NOMO-1 treated with DMSO at 0.1 percent for 48 hours (cell line): ENCODE measurements around the gene GNA14.
A peak's percentile ranks its signal among the peaks of the same experiment; 100 is the strongest.

Source experiments
- DNase-seq: peaks from one replicate; lab custom pipeline; 2025; ENCODE audit not compliant: unreplicated experiment; lab: John Stamatoyannopoulos, UW

The GNA14 gene

GRCh38 chr9:77455312-77455927 lies 192.7 kb downstream of the GNA14 start:
- peak; percentile 21 for DNase-seq

GRCh38 chr9:77454663-77455062 lies 193.5 kb downstream of the GNA14 start:
- no peak for DNase-seq

DNA sequence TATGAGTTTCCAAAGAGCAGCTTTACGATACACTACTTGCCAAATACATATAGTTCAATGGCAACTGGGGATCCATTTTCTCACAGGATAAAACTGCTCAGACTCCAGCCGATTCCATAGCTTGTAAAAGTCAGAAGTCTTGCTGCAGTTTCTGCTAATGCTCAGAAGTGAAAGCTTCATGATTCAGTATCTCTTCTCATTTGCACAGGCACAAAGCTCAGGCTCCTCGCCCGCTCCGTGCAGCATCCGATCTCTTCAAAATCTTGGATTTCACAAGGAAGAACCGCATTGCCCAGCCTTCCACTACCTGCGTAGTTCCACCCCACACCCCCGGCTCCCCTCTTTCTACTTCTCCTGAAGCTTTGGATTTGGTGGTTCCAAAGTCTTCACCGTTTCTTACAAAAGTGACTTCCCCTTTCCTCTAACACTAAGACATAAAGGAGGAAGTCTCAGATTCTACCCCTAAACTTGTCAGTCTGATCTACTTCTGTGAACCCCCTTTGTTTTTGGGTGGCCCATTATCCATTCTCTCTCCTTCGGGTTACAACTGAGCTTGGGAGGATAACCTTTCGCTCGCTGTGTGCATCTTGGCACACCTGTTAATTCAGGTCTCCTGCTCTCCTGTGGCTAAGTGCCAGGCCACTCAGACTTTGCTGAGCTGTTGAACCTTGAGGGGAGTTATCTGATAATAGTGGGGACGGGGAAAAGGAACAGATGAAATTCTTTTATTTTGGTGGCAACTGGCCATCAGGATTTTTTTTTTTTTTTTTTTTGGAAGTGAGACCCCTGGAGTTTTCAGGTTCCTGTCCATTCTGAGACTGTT lies 194.1 kb downstream of the GNA14 start:
- DNase-seq, result peak; percentile 57

GRCh38 chr9:77451507-77451906 lies 196.6 kb downstream of the GNA14 start:
- no peak for DNase-seq

- no peak for DNase-seq
Measured at GRCh38 chr9:77450085-77450475, 198.0 kb downstream of the GNA14 start.

DNA sequence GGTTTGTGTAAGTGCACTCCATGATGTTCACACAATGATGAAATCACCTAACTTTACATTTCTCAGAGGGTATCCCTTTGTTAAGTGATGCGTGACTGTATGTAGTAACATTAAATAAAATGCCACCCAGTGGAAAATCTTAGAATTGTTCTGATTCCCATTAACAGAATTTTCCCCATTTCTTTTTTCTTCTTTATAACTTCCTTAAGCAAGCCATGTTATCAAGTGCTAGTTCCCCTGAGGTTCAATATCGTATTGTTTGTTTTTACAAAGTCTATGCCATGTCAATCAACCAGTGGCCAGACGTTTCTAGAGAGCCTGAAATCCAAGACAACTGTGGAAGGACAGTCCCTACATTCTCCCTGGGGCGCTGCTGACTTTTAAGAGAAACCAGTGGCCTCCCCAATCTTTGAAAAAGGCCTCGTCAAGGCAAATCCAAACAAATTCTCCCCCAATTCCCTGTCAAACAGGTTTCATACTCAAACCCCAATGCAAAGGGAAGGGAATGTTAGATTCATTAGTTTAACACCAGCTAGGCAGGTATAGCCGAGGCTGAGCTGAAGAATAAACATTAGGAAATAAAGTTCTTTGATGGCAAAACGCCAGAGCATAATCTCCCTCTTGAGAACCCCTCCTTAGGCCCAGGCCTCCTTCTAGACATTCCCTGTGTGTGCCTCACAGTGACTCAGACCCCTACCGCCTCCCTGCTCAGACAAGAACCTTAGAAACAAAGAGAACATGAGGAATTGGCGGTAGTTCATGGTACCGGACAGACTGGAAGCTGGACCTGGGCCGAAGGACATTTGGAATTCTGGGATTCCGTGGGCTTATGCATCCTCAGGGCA lies 198.7 kb downstream of the GNA14 start:
- DNase-seq, result no peak

- no peak for DNase-seq
Measured at GRCh38 chr9:77447646-77448045, 200.5 kb downstream of the GNA14 start.

GRCh38 chr9:77442436-77442835 lies 205.7 kb downstream of the GNA14 start:
- no peak for DNase-seq

DNA sequence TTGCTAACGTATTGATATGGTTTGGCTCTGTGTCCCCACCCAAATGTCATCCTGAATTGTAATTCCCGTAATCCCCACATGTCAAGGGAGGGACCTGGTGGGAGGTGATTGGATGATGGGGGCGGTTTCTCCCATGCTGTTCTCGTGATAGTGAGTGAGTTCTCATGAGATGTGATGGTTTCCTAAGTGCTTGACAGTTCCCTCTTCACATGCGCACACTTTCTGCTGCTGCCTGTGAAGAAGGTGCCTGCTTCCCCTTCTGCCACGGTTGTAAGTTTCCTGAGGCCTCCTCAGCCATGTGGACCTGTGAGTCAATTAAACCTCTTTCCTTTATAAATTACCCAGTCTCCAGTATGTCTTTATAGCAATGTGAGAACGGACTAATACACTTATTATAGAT lies 207.0 kb downstream of the GNA14 start:
- DNase-seq, result peak; percentile 23

DNA sequence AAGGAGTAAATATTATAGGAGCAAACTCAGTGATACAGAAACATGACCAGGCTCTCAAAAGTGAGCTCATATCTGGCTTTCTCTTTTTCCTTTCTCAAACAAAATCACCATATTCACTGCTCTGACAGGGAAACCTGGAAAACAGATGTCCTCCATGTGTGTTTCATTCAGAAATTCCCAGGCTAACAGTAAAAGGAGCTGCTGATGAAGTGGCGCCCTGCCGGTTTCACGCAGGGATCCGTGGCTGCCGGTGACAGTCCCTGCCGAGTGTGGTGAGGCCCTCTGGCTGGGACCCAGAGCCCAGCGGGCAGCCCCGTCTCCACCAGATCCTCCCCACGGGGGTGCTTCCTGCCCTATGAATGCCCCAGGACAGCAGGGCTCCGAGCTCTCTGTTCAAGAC lies 208.1 kb downstream of the GNA14 start:
- DNase-seq, result no peak

GRCh38 chr9:77438653-77439052 lies 209.5 kb downstream of the GNA14 start:
- no peak for DNase-seq

DNA sequence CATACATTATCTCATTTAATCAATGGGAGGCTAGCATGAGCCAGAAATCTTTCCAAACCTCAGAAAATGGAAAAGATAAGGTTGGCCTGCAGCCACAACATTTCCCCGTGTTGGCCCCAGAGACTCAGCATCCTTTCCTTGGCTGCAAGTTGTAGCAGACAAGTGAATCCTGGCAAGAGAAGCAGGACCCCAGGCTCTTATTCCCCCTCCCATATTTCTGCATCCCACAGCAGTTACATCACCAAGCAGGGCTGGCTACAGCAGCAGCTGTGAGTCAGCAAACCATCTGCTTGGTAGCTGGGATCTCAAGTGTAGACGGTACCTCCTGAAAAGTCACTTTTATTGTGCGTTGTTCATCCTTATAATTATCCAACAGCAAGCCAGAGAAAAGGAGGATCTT lies 212.4 kb downstream of the GNA14 start:
- no peak for DNase-seq

DNA sequence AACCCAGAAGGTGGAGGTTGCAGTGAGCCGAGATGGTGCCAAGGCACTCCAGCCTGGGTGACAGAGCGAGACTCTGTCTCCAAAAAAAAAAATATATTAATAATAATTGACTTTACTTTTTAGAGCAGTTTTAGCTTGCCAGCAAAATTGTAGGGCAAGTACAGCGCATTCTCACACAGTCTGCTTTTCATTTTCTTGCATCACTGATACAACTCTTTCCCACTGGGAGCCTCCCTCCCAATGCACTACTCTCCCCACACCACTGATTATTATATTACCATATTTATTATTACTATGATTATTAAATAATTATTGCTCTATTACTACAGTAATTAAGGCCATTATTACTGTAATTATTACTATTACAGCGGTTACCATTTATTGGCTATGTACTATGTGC lies 212.8 kb downstream of the GNA14 start:
- DNase-seq, result no peak

GRCh38 chr9:77433675-77434445 lies 214.3 kb downstream of the GNA14 start:
- peak; percentile 15 for DNase-seq

GRCh38 chr9:77432053-77432452 lies 216.1 kb downstream of the GNA14 start:
- no peak for DNase-seq

GRCh38 chr9:77429928-77430327 lies 218.2 kb downstream of the GNA14 start:
- no peak for DNase-seq

- no peak for DNase-seq
Measured at GRCh38 chr9:77427256-77427927, 220.7 kb downstream of the GNA14 start.

DNA sequence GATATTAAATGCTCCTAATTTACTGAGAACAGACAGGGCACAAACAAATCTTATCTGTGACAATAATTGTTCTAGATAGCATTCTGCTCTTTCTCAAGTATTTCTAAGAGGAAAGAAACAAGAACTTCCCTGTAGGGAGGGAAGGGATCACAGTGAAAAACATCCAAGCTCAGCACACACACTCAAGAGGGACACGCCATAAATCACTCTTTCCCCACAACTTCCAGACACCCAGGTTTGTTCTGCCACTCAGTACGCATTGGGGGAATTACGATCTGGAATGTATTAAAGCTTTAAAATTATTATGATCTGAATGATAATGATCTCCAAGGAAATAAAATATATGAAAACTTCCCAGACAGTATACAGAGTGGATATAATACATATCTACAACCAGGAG lies 221.4 kb downstream of the GNA14 start:
- no peak for DNase-seq

DNA sequence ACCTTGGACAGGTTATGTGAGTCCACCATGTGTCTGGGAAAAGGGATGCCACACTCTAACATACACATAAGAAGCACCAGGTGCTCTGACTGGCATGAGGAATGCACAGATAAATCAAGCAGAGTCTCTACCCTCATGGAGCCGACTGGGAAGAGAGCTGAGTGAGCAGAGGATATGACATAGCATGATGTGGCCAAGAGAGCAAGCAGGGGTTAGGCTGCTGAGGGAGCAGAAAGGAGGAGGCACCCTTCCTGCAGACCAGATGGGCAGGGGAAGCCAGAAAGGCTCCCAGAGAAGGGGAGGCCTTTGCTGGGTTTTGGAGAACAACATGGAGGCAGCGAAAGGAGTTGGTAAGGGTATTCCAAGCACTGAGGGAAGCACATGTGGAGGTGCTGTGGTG lies 223.1 kb downstream of the GNA14 start:
- no peak for DNase-seq

DNA sequence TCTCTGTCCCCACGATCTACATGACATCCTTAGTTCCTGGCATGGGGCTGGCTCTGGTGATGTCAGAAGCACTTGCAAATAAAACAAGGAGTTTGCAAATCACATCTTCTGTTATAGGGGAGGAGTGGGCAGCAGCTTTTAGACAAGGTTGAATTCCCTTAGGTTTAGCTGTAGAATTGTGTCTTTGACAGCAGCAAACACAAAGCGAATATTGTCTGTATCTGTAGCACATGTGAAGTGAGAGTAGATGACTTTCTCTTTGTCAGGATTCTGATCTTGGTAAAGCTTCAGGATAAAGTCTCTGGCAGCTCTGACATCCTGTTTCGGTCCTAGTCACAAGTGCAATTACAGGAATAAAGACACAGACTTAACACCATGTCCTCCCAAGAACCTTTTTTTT lies 224.3 kb downstream of the GNA14 start:
- DNase-seq, result no peak

DNA sequence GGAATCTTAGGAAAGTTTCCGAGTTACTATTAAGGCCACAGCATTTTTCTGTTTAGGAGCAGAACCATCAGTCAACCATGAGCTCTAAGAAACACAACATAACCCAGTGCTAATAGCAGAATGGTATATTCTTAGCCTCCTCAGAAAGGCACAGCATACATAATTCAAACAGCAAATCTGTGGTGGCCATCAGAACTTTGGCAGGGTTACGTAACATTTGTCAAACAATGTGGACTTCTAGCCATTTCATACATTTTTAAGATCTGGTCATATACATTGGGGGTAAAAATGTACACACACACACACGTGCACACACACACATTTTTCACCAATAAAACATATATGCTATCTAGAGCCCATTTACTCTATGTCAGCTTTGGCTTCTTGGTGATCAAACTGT lies 225.2 kb downstream of the GNA14 start:
- DNase-seq, result no peak
